HEK293 (cell line): ENCODE data around the gene HINT3.

Experiments used
- CTCF ChIA-PET: fragments of 350-600 bp; formaldehyde crosslinking; extraction: SDS; loops from one replicate; lab custom pipeline; 2021; ENCODE audit warnings: antibody characterized with exemption; lab: Yijun Ruan, JAX
- POLR2A ChIA-PET: fragments of 300-600 bp; formaldehyde crosslinking; extraction: SDS; loops from one replicate; lab custom pipeline; 2020; ENCODE audit warnings: antibody characterized with exemption, inconsistent platforms; lab: Yijun Ruan, JAX
- H3K27ac ChIP-seq: fragments of 200-500 bp; sonication (Bioruptor generic); 2 replicates; pipeline ENCODE4 v1.5.1; 2014; ENCODE audit warnings: low read depth, low read length, control low read depth, inconsistent platforms; ENCODE audit errors: extremely low read depth
- H3K36me3 ChIP-seq, 2 experiments: fragments of 200-500 bp in 1 of 2; sonication (Bioruptor generic) in 1 of 2; 1 replicate in 1 of 2; 2 replicates in 1 of 2; pipeline ENCODE4 v1.5.1; 2014 to 2017; ENCODE audit warnings: inconsistent platforms in 2 of 2, low read length in 2 of 2; ENCODE audit not compliant: control insufficient read depth in 2 of 2, insufficient read depth in 1 of 2
- H3K4me1 ChIP-seq: fragments of 200-500 bp; sonication (Bioruptor generic); 2 replicates; pipeline ENCODE4 v1.5.1; 2014; ENCODE audit warnings: mild to moderate bottlenecking, low read length, inconsistent platforms; ENCODE audit not compliant: control insufficient read depth, insufficient read depth
- H3K4me3 ChIP-seq: 2 replicates; pipeline ENCODE4 v1.5.1; 2011; ENCODE audit warnings: low read depth, mild to moderate bottlenecking, control low read depth, low read length, moderate library complexity
- H3K9me3 ChIP-seq: fragments of 200-500 bp; sonication (Bioruptor generic); 2 replicates; pipeline ENCODE4 v1.5.1; 2014; ENCODE audit warnings: low read depth, low read length, inconsistent platforms; ENCODE audit not compliant: control insufficient read depth, insufficient read depth
- BCL11B ChIP-seq: fragments of 450-650 bp; formaldehyde crosslinking; IDR thresholded peaks from 2 replicates; pipeline ENCODE4 v1.5.1; 2016; ENCODE audit warnings: low read depth, missing biosample characterization, missing genetic modification characterization
- FEZF1 ChIP-seq: fragments of 450-650 bp; formaldehyde crosslinking; IDR thresholded peaks from 2 replicates; pipeline ENCODE4 v1.5.1; 2016; ENCODE audit warnings: missing biosample characterization, missing genetic modification characterization
- GFI1B ChIP-seq: fragments of 450-650 bp; formaldehyde crosslinking; IDR thresholded peaks from 2 replicates; pipeline ENCODE4 v1.5.1; 2016; ENCODE audit warnings: missing biosample characterization, missing genetic modification characterization
- IKZF3 ChIP-seq: fragments of 450-650 bp; IDR thresholded peaks from 2 replicates; pipeline ENCODE4 v1.5.0; 2018; ENCODE audit warnings: missing biosample characterization, mild to moderate bottlenecking, missing genetic modification characterization, moderate library complexity
- KLF8 ChIP-seq: fragments of 450-650 bp; formaldehyde crosslinking; IDR thresholded peaks from 2 replicates; pipeline ENCODE4 v1.5.1; 2016; ENCODE audit warnings: missing biosample characterization, missing genetic modification characterization
- MZF1 ChIP-seq: fragments of 450-650 bp; formaldehyde crosslinking; IDR thresholded peaks from 2 replicates; pipeline ENCODE4 v1.5.1; 2017; ENCODE audit warnings: missing biosample characterization, missing genetic modification characterization, borderline replicate concordance
- SETDB1 ChIP-seq: IDR thresholded peaks from one replicate; pipeline ENCODE4 v1.6.1; 2017; ENCODE audit warnings: mild to moderate bottlenecking, low read length, moderate library complexity, mixed read lengths; ENCODE audit not compliant: insufficient read length
- SP3 ChIP-seq: fragments of 450-650 bp; formaldehyde crosslinking; IDR thresholded peaks from 2 replicates; pipeline ENCODE4 v1.5.1; 2016; ENCODE audit warnings: missing biosample characterization, missing genetic modification characterization
- SP7 ChIP-seq: fragments of 450-650 bp; formaldehyde crosslinking; IDR thresholded peaks from 2 replicates; pipeline ENCODE4 v1.5.1; 2016; ENCODE audit warnings: missing biosample characterization, missing genetic modification characterization
- TCF7L2 ChIP-seq: IDR thresholded peaks from 2 replicates; pipeline ENCODE4 v1.6.1; 2011; ENCODE audit warnings: low read depth, mild to moderate bottlenecking, inconsistent platforms, low read length, moderate library complexity, borderline replicate concordance
- TRIM28 ChIP-seq: IDR thresholded peaks from 2 replicates; pipeline ENCODE4 v1.6.1; 2011; ENCODE audit warnings: low read length, control low read depth, borderline replicate concordance
- YY1 ChIP-seq: fragments of 450-650 bp; formaldehyde crosslinking; IDR thresholded peaks from 2 replicates; pipeline ENCODE4 v1.5.1; 2018; ENCODE audit warnings: missing biosample characterization, missing genetic modification characterization
- ZBTB17 ChIP-seq: fragments of 450-650 bp; formaldehyde crosslinking; IDR thresholded peaks from 2 replicates; pipeline ENCODE4 v1.5.1; 2016; ENCODE audit warnings: missing biosample characterization, missing genetic modification characterization
- ZFHX2 ChIP-seq: fragments of 450-650 bp; formaldehyde crosslinking; conservative IDR thresholded peaks from 2 replicates; pipeline ENCODE4 v1.5.1; 2016; ENCODE audit warnings: missing biosample characterization, missing genetic modification characterization
- ZFP37 ChIP-seq: fragments of 450-650 bp; formaldehyde crosslinking; IDR thresholded peaks from 2 replicates; pipeline ENCODE4 v1.5.1; 2016; ENCODE audit warnings: missing biosample characterization, missing genetic modification characterization
- ZNF211 ChIP-seq: fragments of 450-650 bp; formaldehyde crosslinking; IDR thresholded peaks from 2 replicates; pipeline ENCODE4 v1.5.1; 2016; ENCODE audit warnings: low read depth, missing biosample characterization, missing genetic modification characterization
- ZNF302 ChIP-seq: fragments of 450-650 bp; formaldehyde crosslinking; IDR thresholded peaks from 2 replicates; pipeline ENCODE4 v1.5.1; 2016; ENCODE audit warnings: missing biosample characterization, missing genetic modification characterization, low read depth
- ZNF324 ChIP-seq: fragments of 450-650 bp; formaldehyde crosslinking; IDR thresholded peaks from 2 replicates; pipeline ENCODE4 v1.5.1; 2016; ENCODE audit warnings: missing biosample characterization, missing genetic modification characterization
- ZNF366 ChIP-seq: fragments of 450-650 bp; formaldehyde crosslinking; conservative IDR thresholded peaks from 2 replicates; pipeline ENCODE4 v1.5.1; 2016; ENCODE audit warnings: missing biosample characterization, missing genetic modification characterization
- ZNF501 ChIP-seq: fragments of 450-650 bp; formaldehyde crosslinking; IDR thresholded peaks from 2 replicates; pipeline ENCODE4 v1.5.1; 2016; ENCODE audit warnings: missing biosample characterization, missing genetic modification characterization
- ZNF549 ChIP-seq: fragments of 450-650 bp; IDR thresholded peaks from 2 replicates; pipeline ENCODE4 v1.5.1; 2018; ENCODE audit warnings: missing biosample characterization, missing genetic modification characterization, mild to moderate bottlenecking, inconsistent platforms, moderate library complexity
- ZNF555 ChIP-seq: fragments of 450-650 bp; formaldehyde crosslinking; conservative IDR thresholded peaks from 2 replicates; pipeline ENCODE4 v1.5.1; 2017; ENCODE audit warnings: missing biosample characterization, mild to moderate bottlenecking, missing genetic modification characterization, inconsistent platforms
- ZNF610 ChIP-seq: fragments of 450-650 bp; formaldehyde crosslinking; IDR thresholded peaks from 2 replicates; pipeline ENCODE4 v1.5.1; 2016; ENCODE audit warnings: missing biosample characterization, missing genetic modification characterization, borderline replicate concordance
- ZNF701 ChIP-seq: fragments of 450-650 bp; formaldehyde crosslinking; IDR thresholded peaks from 2 replicates; pipeline ENCODE4 v1.5.1; 2016; ENCODE audit warnings: missing biosample characterization, missing genetic modification characterization
- ZNF707 ChIP-seq: fragments of 450-650 bp; formaldehyde crosslinking; IDR thresholded peaks from 2 replicates; pipeline ENCODE4 v1.5.1; 2016; ENCODE audit warnings: missing biosample characterization, missing genetic modification characterization
- ZNF747 ChIP-seq: fragments of 450-650 bp; formaldehyde crosslinking; IDR thresholded peaks from 2 replicates; pipeline ENCODE4 v1.5.1; 2016; ENCODE audit warnings: missing biosample characterization, missing genetic modification characterization
- ZXDB ChIP-seq: fragments of 450-650 bp; formaldehyde crosslinking; IDR thresholded peaks from 2 replicates; pipeline ENCODE4 v1.5.1; 2016; ENCODE audit warnings: missing biosample characterization, missing genetic modification characterization
- TF ChIP-seq, protein P1 (sequence below): fragments of 450-650 bp; IDR thresholded peaks from 2 replicates; pipeline ENCODE4 v1.5.1; 2018; ENCODE audit warnings: missing biosample characterization, missing genetic modification characterization
- TF ChIP-seq, protein P2 (sequence below): fragments of 450-650 bp; formaldehyde crosslinking; IDR thresholded peaks from 2 replicates; pipeline ENCODE4 v1.5.1; 2016; ENCODE audit warnings: missing biosample characterization, missing genetic modification characterization, borderline replicate concordance
- TF ChIP-seq, protein P3 (sequence below): fragments of 450-650 bp; formaldehyde crosslinking; IDR thresholded peaks from 2 replicates; pipeline ENCODE4 v1.5.1; 2016; ENCODE audit warnings: missing biosample characterization, missing genetic modification characterization
- TF ChIP-seq, protein P4 (sequence below): fragments of 450-650 bp; formaldehyde crosslinking; IDR thresholded peaks from 2 replicates; pipeline ENCODE4 v1.5.1; 2016; ENCODE audit warnings: missing biosample characterization, missing genetic modification characterization, low read depth

Gene HINT3

DNA sequence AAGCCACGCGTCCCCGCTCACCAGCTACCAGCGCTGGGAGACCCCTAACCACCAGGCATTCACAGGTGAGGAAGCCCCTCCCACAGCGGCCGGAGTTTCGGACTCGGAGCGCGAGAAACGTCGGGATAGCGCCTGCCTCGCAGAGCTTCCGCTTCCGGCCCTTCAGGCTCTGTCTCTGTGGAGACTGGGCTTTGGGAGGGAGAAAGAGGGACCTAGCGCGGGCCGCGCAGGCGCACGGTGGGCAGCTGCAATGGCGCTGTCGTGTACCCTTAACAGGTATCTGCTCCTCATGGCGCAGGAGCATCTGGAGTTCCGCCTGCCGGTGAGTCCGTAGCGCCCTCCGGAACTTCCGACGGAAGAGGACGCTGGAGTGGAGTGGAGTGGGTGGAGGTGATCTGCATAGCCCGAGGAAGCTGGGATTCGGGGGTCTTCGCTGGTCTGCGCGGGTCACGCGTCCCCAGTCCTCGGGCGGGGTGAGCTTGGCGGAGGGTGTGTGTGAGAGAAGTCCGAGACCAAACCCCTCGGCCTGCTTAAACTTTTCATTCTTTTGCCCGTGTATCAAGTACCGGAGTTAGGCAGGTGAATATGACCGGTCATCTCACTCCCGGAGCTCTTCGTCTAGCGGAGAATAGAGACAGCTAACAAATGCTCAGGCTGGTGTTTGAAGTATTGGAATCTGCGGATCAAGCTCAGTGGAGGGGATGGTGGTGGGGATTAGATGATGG, 29.9 kb downstream of the HINT3 start, which contains the start of gene TRMT11 (continued):
- no peak for TF ChIP-seq ZNF211
- peak; percentile 91 for TF ChIP-seq ZXDB (tag by site-specific recombination)
- TF ChIP-seq, protein P1, sequence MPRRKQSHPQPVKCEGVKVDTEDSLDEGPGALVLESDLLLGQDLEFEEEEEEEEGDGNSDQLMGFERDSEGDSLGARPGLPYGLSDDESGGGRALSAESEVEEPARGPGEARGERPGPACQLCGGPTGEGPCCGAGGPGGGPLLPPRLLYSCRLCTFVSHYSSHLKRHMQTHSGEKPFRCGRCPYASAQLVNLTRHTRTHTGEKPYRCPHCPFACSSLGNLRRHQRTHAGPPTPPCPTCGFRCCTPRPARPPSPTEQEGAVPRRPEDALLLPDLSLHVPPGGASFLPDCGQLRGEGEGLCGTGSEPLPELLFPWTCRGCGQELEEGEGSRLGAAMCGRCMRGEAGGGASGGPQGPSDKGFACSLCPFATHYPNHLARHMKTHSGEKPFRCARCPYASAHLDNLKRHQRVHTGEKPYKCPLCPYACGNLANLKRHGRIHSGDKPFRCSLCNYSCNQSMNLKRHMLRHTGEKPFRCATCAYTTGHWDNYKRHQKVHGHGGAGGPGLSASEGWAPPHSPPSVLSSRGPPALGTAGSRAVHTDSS (tag by site-specific recombination) = no peak
- peak; percentile 77; the same call in 1 of the 2 replicates for TF ChIP-seq ZFP37 (tag by site-specific recombination)
- no peak for TF ChIP-seq BCL11B (tag by site-specific recombination)
- TF ChIP-seq ZNF747 = no peak
- TF ChIP-seq IKZF3 (tag by site-specific recombination) = peak; percentile 61; the same call in 1 of the 2 replicates
- TF ChIP-seq, protein P2, sequence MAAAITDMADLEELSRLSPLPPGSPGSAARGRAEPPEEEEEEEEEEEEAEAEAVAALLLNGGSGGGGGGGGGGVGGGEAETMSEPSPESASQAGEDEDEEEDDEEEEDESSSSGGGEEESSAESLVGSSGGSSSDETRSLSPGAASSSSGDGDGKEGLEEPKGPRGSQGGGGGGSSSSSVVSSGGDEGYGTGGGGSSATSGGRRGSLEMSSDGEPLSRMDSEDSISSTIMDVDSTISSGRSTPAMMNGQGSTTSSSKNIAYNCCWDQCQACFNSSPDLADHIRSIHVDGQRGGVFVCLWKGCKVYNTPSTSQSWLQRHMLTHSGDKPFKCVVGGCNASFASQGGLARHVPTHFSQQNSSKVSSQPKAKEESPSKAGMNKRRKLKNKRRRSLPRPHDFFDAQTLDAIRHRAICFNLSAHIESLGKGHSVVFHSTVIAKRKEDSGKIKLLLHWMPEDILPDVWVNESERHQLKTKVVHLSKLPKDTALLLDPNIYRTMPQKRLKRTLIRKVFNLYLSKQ (tag by site-specific recombination) = no peak
- no peak for TF ChIP-seq TCF7L2
- TF ChIP-seq ZNF549 (tag by site-specific recombination) = no peak
- TF ChIP-seq, protein P3, sequence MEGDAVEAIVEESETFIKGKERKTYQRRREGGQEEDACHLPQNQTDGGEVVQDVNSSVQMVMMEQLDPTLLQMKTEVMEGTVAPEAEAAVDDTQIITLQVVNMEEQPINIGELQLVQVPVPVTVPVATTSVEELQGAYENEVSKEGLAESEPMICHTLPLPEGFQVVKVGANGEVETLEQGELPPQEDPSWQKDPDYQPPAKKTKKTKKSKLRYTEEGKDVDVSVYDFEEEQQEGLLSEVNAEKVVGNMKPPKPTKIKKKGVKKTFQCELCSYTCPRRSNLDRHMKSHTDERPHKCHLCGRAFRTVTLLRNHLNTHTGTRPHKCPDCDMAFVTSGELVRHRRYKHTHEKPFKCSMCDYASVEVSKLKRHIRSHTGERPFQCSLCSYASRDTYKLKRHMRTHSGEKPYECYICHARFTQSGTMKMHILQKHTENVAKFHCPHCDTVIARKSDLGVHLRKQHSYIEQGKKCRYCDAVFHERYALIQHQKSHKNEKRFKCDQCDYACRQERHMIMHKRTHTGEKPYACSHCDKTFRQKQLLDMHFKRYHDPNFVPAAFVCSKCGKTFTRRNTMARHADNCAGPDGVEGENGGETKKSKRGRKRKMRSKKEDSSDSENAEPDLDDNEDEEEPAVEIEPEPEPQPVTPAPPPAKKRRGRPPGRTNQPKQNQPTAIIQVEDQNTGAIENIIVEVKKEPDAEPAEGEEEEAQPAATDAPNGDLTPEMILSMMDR = peak; percentile 89
- TF ChIP-seq ZNF501 (tag by site-specific recombination) = peak; percentile 95; the same call in 1 of the 2 replicates
- peak; percentile 94 for TF ChIP-seq YY1 (tag by site-specific recombination)
- TF ChIP-seq MZF1 (tag by site-specific recombination) = 0 out of 2 replicates have a peak, but pooled peaks have one; percentile 34
- TF ChIP-seq ZNF555 (tag by site-specific recombination) = no peak
- TF ChIP-seq KLF8 (tag by site-specific recombination) = peak; percentile 8; the same call in 1 of the 2 replicates
- peak; percentile 69; the same call in 1 of the 2 replicates for TF ChIP-seq SP7 (tag by site-specific recombination)
- TF ChIP-seq ZNF302 (tag by site-specific recombination) = no peak
- no peak for TF ChIP-seq ZNF707
- no peak; the same call in 1 of the 2 replicates for TF ChIP-seq ZNF324
- no peak for TF ChIP-seq ZNF701 (tag by site-specific recombination)
- peak; percentile 55 for TF ChIP-seq ZFHX2 (tag by site-specific recombination)

DNA sequence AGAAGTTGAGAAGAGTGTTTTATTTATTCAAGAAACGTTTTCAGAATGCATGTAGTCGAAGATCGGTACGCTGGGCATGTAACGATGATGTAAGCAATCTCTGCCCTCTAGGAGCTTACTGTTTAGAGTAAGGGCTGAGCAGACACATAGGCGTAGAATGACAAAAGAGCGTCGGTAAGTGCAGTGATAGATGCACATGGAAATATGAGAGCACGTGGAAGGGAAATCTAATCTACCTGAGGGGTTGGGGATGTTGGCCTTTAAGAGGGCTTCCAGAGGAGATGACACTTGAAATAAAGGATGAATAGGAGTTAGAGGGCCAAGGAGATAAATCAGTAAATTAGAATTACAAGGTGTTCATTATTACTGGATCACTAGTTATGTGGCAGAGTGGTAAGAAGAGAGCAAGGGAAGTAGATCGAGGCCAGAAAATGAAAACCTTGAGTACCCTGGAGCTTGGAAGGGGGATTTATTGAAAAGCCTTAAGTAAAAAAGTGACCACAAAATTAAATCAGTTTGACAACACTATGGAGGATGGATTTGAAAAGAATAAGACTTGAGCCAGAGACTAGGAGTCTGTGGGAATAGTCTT, 30.6 kb downstream of the HINT3 start:
- Histone ChIP-seq H3K9me3 (no peaks in the 10 kb centered on the region), H3K36me3 (no peaks in the 10 kb centered on the region; a peak in 1 of 3 replicates), H3K4me1 (peaks cover 12% of the 10 kb centered on the region), H3K27ac (peak overlapping the region; percentile 63), H3K4me3 (peak overlapping the region; percentile 81)
- ChIA-PET CTCF (interaction anchor here (0.6 to 4.7 kb wide), 8 partner anchors 9 to 1429 kb away, joined by 3 to 40 read pairs (median 4); partner anchors contain the start of gene HINT3), POLR2A (interaction anchor here (0.7 to 2.4 kb wide), 12 partner anchors 8 to 785 kb away, joined by 3 to 27 read pairs (median 4); partner anchors contain the start of genes HDDC2, HINT3 and NCOA7)
- TF ChIP-seq TRIM28 = peak; percentile 94
- peak; percentile 43; the same call in 1 of the 2 replicates for TF ChIP-seq FEZF1 (tag by site-specific recombination)
- no peak for TF ChIP-seq SP3
- TF ChIP-seq ZNF707 = no peak
- TF ChIP-seq, protein P4, sequence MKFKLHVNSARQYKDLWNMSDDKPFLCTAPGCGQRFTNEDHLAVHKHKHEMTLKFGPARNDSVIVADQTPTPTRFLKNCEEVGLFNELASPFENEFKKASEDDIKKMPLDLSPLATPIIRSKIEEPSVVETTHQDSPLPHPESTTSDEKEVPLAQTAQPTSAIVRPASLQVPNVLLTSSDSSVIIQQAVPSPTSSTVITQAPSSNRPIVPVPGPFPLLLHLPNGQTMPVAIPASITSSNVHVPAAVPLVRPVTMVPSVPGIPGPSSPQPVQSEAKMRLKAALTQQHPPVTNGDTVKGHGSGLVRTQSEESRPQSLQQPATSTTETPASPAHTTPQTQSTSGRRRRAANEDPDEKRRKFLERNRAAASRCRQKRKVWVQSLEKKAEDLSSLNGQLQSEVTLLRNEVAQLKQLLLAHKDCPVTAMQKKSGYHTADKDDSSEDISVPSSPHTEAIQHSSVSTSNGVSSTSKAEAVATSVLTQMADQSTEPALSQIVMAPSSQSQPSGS (tag by site-specific recombination) = peak; percentile 85
- 0 out of 2 replicates have a peak, but pooled peaks have one; percentile 19 for TF ChIP-seq MZF1 (tag by site-specific recombination)
- TF ChIP-seq ZNF366 (tag by site-specific recombination) = peak; percentile 67
- TF ChIP-seq SETDB1 = peak; percentile 28
- 0 out of 2 replicates have a peak, but pooled peaks have one; percentile 14 for TF ChIP-seq ZNF610 (tag by site-specific recombination)
- TF ChIP-seq ZBTB17 (tag by site-specific recombination) = peak; percentile 93
- TF ChIP-seq ZNF501 (tag by site-specific recombination) = no peak
- 0 out of 2 replicates have a peak, but pooled peaks have one; percentile 12 for TF ChIP-seq GFI1B (tag by site-specific recombination)
